GM18511 (cell line): ENCODE results near the gene LAMTOR2.
"Not testable (repeated sequence)": the region's sequence is repeated elsewhere in the genome, so short reads cannot be mapped to it uniquely, and the experiment has no call there.

Source experiments
- ATAC-seq: cut with Tn5 transposase; IDR thresholded peaks from one replicate; pipeline ENCODE4 v1.9.1; 2021; ENCODE audit warnings: mild to moderate bottlenecking, moderate library complexity; ENCODE audit not compliant: unreplicated experiment

Gene LAMTOR2

GRCh38 chr1:156054500-156055280 is at the start of gene LAMTOR2:
LAMTOR2 (plus strand) TSS chr1:156054782; CDS start chr1:156054890, 108 bp downstream.
- peak; percentile 82 for ATAC-seq

GRCh38 chr1:156004843-156005584 is 49.6 kb upstream of the LAMTOR2 start:
- no peak for ATAC-seq

DNA sequence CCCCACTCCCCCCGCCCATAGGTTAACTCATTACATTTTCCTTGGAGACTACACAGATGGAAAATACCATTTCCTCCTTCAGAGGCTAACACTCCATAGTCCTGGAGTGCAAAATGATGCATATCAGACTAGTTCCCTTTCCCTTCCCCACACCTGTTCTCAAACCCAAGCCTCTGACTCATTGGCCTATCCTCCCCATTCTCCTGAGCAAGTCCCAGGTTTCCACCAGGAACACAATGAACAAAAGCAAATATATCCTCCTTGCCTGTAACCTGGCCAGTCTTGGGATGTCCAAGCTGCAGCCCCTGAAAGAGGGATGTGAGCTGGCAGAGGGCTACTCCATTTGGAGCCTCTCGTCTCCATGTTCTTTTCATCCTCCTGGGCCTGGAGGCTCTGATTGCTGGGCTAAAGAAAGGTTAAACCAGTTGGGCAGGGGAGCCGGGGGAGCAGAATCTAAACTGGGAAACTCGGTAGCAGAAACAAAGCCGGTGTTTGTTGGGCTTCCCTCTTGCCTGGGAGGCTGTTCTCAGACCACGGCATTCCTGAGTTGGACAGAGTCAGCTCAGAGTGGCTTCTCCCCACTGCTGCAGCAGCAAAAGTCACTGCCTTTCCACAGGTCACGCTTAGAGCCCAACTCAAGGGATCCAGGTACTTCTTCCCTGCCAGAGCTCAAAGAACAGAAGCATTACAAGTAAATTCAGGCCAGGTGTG is 47.8 kb upstream of the LAMTOR2 start:
- ATAC-seq: no peak

DNA sequence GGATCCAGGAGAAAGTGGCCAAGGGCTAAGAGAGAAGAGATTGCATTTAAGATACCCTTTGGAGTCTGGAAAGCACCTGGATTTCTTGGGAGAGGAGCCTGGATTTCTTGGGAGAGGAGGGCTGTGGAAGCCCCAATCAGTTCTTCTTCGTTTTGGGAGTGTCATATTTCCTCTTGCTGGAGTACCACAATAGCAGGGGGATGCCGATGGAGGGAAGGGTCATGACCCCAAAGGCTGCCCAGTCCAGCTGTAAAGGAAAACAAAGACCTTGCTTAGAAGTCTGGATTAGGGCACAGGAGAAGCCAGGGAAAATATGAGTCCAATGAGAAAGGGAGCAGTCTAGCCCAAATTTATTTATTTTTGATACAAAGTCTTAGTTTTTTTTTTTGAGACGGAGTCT is 45.2 kb upstream of the LAMTOR2 start:
- no peak for ATAC-seq

GRCh38 chr1:156012051-156012817 is 42.3 kb upstream of the LAMTOR2 start:
- peak; percentile 91 for ATAC-seq

DNA sequence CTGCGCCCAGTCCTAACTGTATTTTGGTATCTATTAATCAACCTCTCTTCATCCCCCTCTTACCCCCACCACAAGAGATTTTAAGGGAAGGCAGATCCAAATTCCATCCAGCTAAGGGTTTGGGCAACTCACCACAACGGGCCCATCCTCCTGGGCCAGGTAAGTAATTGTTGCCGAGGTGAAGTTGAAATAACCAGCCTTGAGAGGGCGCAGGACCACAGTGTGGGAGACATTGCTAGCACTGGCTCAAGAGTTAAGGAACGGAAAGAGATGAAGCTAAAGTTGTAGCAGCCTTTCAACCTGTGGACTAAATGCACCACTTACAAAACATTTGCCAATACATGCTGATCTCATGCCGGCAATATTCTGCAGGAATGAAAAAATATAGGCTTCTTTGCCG is 39.8 kb upstream of the LAMTOR2 start:
- no peak for ATAC-seq

DNA sequence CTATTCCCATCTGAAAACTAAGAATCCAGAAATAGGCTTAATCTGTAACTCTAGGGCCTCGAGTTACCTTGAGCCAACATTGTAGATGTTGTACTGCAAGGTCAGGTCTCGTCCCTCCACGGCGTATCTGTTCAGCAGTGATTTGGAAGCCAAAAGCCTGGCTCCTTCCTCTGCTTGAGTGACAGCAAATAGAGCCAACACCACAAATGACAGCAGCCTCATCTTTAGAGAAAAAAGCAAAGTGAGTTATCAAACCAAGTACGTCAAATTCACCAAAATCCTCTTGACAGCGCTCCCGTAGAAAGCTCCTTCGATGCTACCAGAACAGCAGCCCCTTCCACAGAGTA is 34.7 kb upstream of the LAMTOR2 start:
- no peak for ATAC-seq

- ATAC-seq: peak; percentile 98
Observed at GRCh38 chr1:156020293-156021092, 34.1 kb upstream of the LAMTOR2 start, which contains the start of gene SSR2. SSR2 (minus strand) TSS chr1:156020951; CDS start chr1:156020167, 784 bp downstream.

- no peak for ATAC-seq
Observed at GRCh38 chr1:156021093-156021428, 33.5 kb upstream of the LAMTOR2 start.

GRCh38 chr1:156021954-156022353 is 32.6 kb upstream of the LAMTOR2 start:
- ATAC-seq: no peak

- ATAC-seq: no peak
Observed at GRCh38 chr1:156024801-156025200, 29.8 kb upstream of the LAMTOR2 start.

DNA sequence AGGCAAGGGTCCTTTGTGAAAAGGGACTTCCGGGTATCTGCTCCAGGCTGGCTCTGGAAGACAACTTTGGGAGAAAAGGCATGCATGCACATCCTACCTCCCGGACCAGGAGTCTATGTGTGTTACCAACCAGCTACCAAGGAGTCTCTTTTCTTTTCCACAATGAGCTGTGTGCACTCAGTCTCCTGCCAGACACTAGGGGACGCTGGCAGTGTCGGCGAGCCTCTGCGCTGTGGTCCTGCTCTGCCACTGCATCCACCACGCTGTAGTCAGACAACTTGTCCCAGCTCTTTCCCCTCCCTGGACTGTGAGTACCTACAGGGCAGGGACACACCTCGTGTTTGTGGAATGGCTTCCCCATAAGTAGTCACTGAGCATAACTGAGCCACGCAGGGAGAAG is 28.7 kb upstream of the LAMTOR2 start:
- ATAC-seq: no peak

- ATAC-seq: no peak
Observed at GRCh38 chr1:156026588-156026987, 28.0 kb upstream of the LAMTOR2 start.

- no peak for ATAC-seq
Observed at GRCh38 chr1:156033011-156033410, 21.6 kb upstream of the LAMTOR2 start.

GRCh38 chr1:156034991-156035390 is 19.6 kb upstream of the LAMTOR2 start:
- not testable (repeated sequence) for ATAC-seq

- ATAC-seq: no peak
Observed at GRCh38 chr1:156042828-156043227, 11.8 kb upstream of the LAMTOR2 start.

GRCh38 chr1:156045076-156045475 is 9.5 kb upstream of the LAMTOR2 start:
- ATAC-seq: no peak

DNA sequence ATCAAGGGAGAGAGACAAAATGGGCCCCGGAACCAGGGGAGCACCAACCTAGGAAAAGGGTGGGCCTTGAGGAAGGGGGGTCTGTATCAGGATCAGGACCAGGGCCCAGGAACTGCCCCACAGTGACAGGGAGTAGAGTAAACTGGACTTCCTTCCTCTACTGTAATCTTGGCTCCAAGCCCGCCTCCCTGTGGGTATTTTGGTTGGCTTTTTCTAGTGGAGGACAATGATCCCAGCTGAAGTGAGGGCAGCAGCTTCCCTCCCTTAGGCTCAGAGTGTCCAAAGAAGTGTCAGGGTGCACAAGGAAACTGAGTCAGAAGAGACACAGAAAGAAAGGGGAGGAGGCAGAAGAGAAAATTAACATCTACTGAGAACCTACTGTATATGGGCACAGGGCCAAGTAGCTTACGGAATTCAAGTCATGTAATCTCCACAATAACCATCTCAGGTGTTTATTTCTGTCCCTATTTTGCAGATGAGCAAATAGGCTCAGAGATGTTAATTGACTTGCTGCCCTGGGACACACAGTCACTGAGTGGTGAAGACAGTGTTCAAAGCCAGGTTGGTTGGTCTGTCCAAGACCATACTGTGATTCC is 5.8 kb upstream of the LAMTOR2 start:
- ATAC-seq: no peak

- no peak for ATAC-seq
Observed at GRCh38 chr1:156050376-156050775, 4.2 kb upstream of the LAMTOR2 start.
